DND-41 (cell line): ENCODE results near the gene CCDC92.

Source experiments
- CTCF ChIP-seq: IDR thresholded peaks from 2 replicates; pipeline ENCODE4 v1.5.1; 2012; ENCODE audit warnings: borderline replicate concordance, low read length, moderate library complexity, mild to moderate bottlenecking; ENCODE audit not compliant: poor library complexity, severe bottlenecking; ENCODE audit errors: extremely low read depth
- EZH2 ChIP-seq: IDR thresholded peaks from 3 replicates; pipeline ENCODE4 v1.6.1; 2012; ENCODE audit warnings: borderline replicate concordance, low read depth, mild to moderate bottlenecking, moderate library complexity, low read length, inconsistent platforms; ENCODE audit not compliant: severe bottlenecking

- TF ChIP-seq CTCF (no peak), EZH2 (no peak)
These were observed 718 bp downstream of the CCDC92 start for GRCh38 chr12:123971770-123972456.
